Memory B cell (primary cell): ENCODE measurements around the gene FAF2.

ENCODE experiments used
- ATAC-seq: fragments of 150-1000 bp; cut with Tn5 transposase; 2 replicates; pipeline ENCODE4 v1.10.0; 2021; ENCODE audit warnings: low read depth, mild to moderate bottlenecking, moderate library complexity
- DNase-seq, 2 donors: peaks; one replicate each; pipeline ENCODE4 v3.0.0; 2022; ENCODE audit warnings: low spot score in 2 of 2
- H3K27ac Mint-ChIP-seq: one replicate; pipeline ENCODE4 v1.8.0; 2022; ENCODE audit warnings: mild to moderate bottlenecking, moderate library complexity, mixed read lengths
- H3K27me3 Mint-ChIP-seq: one replicate; pipeline ENCODE4 v1.8.0; 2022; ENCODE audit warnings: mixed read lengths
- H3K36me3 Mint-ChIP-seq: one replicate; pipeline ENCODE4 v1.8.0; 2022; ENCODE audit warnings: mild to moderate bottlenecking, mixed read lengths
- H3K4me1 Mint-ChIP-seq: one replicate; pipeline ENCODE4 v1.8.0; 2022; ENCODE audit warnings: mixed read lengths
- H3K4me3 Mint-ChIP-seq: one replicate; pipeline ENCODE4 v1.8.0; 2022; ENCODE audit warnings: mild to moderate bottlenecking, moderate library complexity, mixed read lengths
- H3K9me3 Mint-ChIP-seq: one replicate; pipeline ENCODE4 v1.8.0; 2022; ENCODE audit warnings: mixed read lengths

FAF2 gene

GRCh38 chr5:176413255-176413565 is 35.0 kb upstream of the FAF2 start:
- no peak for DNase-seq
- no peak for ATAC-seq
- peaks cover 6% of the 10 kb centered on the region for H3K36me3 Mint-ChIP-seq
- no peaks in the 10 kb centered on the region for H3K27me3 Mint-ChIP-seq
- peaks cover 20% of the 10 kb centered on the region for H3K4me1 Mint-ChIP-seq
- H3K9me3 Mint-ChIP-seq: no peaks in the 10 kb centered on the region
- no peak overlapping the region for H3K27ac Mint-ChIP-seq
- no peak overlapping the region for H3K4me3 Mint-ChIP-seq

DNA sequence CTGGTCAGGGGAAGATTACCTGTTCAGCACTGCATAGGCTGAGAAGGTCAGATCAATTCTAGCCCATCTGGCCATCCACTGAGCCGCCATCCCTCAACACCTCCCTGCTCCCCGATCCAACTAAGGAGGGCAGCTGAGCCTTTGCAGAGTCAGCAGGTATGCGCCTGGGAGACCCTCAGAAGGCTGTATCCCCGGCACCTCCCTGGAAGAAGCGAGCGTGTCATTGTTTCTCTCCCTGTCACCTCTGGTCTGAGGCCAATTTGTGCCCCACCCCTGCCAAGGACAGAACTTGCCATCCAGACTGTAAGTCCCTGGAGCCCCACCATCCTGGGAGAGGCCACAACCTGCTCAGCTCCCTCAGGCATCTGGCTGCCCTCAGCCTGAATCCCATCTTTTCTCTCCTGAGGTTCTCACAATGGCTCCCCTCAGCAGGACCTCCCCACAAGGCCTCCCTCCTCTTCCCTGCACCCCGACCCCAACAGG is 34.4 kb upstream of the FAF2 start:
- H3K27ac Mint-ChIP-seq: no peak overlapping the region
- no peaks in the 10 kb centered on the region for H3K27me3 Mint-ChIP-seq
- H3K4me3 Mint-ChIP-seq: no peak overlapping the region
- peaks cover 6% of the 10 kb centered on the region for H3K36me3 Mint-ChIP-seq
- ATAC-seq (no peak), DNase-seq (no peak)
- peaks cover 20% of the 10 kb centered on the region for H3K4me1 Mint-ChIP-seq
- H3K9me3 Mint-ChIP-seq: no peaks in the 10 kb centered on the region

GRCh38 chr5:176414704-176415103 is 33.5 kb upstream of the FAF2 start:
- H3K9me3 Mint-ChIP-seq: no peaks in the 10 kb centered on the region
- H3K27me3 Mint-ChIP-seq: no peaks in the 10 kb centered on the region
- DNase-seq: no peak
- no peak overlapping the region for H3K4me3 Mint-ChIP-seq
- ATAC-seq: no peak
- no peak overlapping the region for H3K27ac Mint-ChIP-seq
- peaks cover 6% of the 10 kb centered on the region for H3K36me3 Mint-ChIP-seq
- H3K4me1 Mint-ChIP-seq: peaks cover 20% of the 10 kb centered on the region

DNA sequence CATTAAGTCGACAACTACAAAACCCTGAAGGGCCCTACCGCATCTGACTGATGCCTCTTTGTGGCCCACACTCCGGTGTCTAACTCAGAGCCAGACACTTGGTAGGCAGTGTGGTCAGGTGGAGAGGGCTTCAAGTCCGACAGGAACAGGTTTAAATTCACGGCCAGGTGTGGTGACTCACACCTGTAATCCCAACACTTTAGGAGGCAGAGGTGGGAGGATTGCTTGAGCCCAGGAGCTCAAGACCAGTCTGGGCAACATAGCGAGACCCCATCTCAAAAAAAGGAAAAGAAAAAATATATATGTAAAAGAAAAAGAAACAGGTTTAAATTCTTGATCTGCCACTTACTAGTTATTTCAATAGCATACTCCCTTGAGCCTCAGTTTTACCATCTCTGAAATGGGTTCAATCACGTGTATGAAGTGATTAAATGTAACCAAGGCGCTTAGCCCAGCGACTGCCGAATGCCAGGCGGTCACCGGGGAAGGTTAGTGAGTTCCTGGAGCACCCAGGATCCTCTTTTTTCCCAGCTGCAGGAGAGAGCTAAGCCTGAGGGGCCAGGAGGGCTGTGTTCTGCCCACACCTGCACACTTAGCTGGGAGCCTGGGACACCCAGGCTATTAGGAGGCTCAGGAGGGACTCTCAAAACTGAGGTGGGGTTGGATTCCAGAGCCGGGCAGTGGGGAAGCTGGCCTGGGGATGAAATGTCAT is 32.8 kb upstream of the FAF2 start:
- DNase-seq (peak in 1 of 2 donors; percentile 21), ATAC-seq (no peak)
- H3K4me1 Mint-ChIP-seq: peaks cover 20% of the 10 kb centered on the region

GRCh38 chr5:176415952-176416924 is 31.9 kb upstream of the FAF2 start, which contains the start of gene CLTB:
Gene CLTB, minus strand, starts transcription at chr5:176416539. Its CDS starts 176 bp downstream, at chr5:176416363.
- ATAC-seq: peak; percentile 94
- Mint-ChIP-seq H3K9me3 (no peaks in the 10 kb centered on the region), H3K27ac (peak within 1 kb of the TSS; percentile 35), H3K4me1 (peaks cover 20% of the 10 kb centered on the region), H3K27me3 (no peaks in the 10 kb centered on the region), H3K4me3 (peak within 1 kb of the TSS; percentile 84), H3K36me3 (no peaks in the 10 kb centered on the region)
- peak; percentile 77 to 79 for DNase-seq

More for the DNA sequence above, 32.8 kb upstream of the FAF2 start:
- H3K27me3 Mint-ChIP-seq: no peaks in the 10 kb centered on the region
- no peaks in the 10 kb centered on the region for H3K9me3 Mint-ChIP-seq
- H3K36me3 Mint-ChIP-seq: no peaks in the 10 kb centered on the region
- H3K27ac Mint-ChIP-seq: peak overlapping the region; percentile 35
- H3K4me3 Mint-ChIP-seq: peak overlapping the region; percentile 84

DNA sequence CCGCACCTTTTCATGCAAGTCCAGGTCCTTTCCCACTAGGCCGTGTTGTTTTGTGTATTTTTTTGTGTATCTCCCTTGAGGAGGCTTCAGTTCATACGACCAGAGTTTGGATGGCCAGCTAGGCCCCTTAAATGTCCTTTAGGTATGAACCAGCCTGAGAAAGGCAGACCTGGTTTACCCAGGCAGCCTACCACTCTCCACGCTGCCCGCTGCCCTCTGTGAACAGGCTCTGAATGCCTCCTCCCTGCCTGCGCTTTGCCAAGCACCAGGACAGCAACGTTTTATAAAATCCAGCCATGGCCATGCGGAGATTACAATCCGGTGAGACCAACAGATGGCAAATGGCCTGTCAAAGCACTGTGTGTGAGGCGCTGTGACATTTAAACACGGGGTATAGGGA is 31.2 kb upstream of the FAF2 start:
- H3K4me1 Mint-ChIP-seq: peaks cover 20% of the 10 kb centered on the region
- no peaks in the 10 kb centered on the region for H3K36me3 Mint-ChIP-seq
- H3K27me3 Mint-ChIP-seq: no peaks in the 10 kb centered on the region
- no peak for DNase-seq
- no peaks in the 10 kb centered on the region for H3K9me3 Mint-ChIP-seq
- ATAC-seq: no peak
- H3K27ac Mint-ChIP-seq: no peak overlapping the region
- H3K4me3 Mint-ChIP-seq: peak overlapping the region; percentile 69

- DNase-seq: no peak
- ATAC-seq: no peak
- Mint-ChIP-seq H3K27me3 (peaks cover 1% of the 10 kb centered on the region), H3K36me3 (no peaks in the 10 kb centered on the region), H3K4me3 (no peak overlapping the region), H3K9me3 (no peaks in the 10 kb centered on the region), H3K27ac (no peak overlapping the region), H3K4me1 (peaks cover 20% of the 10 kb centered on the region)
Observed at GRCh38 chr5:176418251-176418650, 29.9 kb upstream of the FAF2 start.

DNA sequence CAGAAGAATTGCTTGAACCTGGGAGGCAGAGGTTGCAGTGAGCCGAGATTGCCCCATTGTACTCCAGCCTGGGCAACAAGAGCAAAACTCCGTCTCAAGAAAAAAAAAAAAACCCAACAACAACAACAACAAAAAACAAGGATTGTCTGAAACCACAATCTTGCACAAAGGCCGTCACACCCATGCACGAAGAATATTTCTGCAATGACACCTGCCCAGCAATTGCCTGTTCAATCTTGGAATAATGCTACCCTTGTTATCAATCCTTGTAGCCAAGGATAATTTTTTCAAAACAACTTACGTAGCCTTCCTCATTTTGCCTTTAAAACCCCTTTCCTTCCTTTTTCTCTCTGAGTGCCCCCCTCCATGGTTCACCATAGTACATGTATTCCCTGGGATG is 28.1 kb upstream of the FAF2 start:
- no peak overlapping the region for H3K27ac Mint-ChIP-seq
- ATAC-seq: no peak

DNA sequence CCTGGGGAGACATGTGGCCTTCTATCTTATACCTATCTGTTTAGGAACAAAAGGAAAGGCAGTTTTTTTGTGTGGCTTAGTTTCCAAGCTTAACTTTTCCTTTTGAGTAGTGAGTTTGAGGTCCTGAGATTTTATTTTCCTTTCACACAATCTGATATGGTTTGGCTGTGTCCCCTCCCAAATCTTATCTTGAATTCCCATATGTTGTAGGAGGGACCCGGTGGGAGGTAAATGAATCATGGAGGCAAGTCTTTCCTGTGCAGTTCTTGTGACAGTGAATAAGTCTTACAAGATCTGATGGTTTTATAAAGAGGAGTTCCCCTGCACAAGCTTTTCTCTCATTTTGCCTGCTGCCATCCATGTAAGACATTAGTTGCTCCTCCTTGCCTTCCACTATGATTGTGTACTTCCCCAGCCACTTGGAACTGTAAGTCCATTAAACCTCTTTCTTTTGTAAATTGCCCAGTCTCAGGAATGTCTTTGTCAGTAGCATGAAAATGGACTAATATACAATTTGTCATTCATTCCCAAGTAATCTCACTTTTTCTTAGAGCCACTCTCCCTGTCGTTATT is 27.1 kb upstream of the FAF2 start:
- H3K27ac Mint-ChIP-seq: no peak overlapping the region
- no peak for ATAC-seq
- DNase-seq: no peak

More for the DNA sequence above, 28.1 kb upstream of the FAF2 start:
- Mint-ChIP-seq H3K36me3 (no peaks in the 10 kb centered on the region), H3K4me3 (no peak overlapping the region), H3K4me1 (peaks cover 7% of the 10 kb centered on the region), H3K27me3 (peaks cover 1% of the 10 kb centered on the region), H3K9me3 (no peaks in the 10 kb centered on the region)
- no peak for DNase-seq

DNA sequence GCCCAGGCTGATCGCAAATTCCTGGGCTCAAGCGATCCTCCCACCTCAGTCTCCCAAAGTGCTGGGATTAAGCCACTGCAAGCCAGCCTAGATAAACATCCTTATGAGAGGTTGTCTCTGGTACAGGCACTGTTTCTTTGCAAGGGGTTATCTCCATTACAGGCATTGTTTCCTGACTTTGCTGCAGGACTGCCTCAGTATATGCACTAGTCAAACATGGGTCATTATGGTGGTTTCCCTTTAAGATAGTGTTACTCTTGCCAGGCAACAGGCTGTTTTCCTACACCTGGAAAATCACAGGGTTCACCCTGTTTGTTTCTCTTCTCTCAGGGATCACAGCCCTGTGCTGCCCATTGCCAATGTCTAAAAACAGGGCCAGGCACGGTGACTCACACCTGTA is 24.0 kb upstream of the FAF2 start:
- H3K4me1 Mint-ChIP-seq: no peaks in the 10 kb centered on the region
- H3K27me3 Mint-ChIP-seq: peaks cover 4% of the 10 kb centered on the region
- no peak overlapping the region for H3K27ac Mint-ChIP-seq
- no peaks in the 10 kb centered on the region for H3K9me3 Mint-ChIP-seq
- H3K4me3 Mint-ChIP-seq: no peak overlapping the region
- no peaks in the 10 kb centered on the region for H3K36me3 Mint-ChIP-seq
- DNase-seq (no peak), ATAC-seq (no peak)

More for the DNA sequence above, 27.1 kb upstream of the FAF2 start:
- H3K4me1 Mint-ChIP-seq: peaks cover 5% of the 10 kb centered on the region
- no peaks in the 10 kb centered on the region for H3K36me3 Mint-ChIP-seq
- peaks cover 1% of the 10 kb centered on the region for H3K27me3 Mint-ChIP-seq
- no peak overlapping the region for H3K4me3 Mint-ChIP-seq
- no peaks in the 10 kb centered on the region for H3K9me3 Mint-ChIP-seq

DNA sequence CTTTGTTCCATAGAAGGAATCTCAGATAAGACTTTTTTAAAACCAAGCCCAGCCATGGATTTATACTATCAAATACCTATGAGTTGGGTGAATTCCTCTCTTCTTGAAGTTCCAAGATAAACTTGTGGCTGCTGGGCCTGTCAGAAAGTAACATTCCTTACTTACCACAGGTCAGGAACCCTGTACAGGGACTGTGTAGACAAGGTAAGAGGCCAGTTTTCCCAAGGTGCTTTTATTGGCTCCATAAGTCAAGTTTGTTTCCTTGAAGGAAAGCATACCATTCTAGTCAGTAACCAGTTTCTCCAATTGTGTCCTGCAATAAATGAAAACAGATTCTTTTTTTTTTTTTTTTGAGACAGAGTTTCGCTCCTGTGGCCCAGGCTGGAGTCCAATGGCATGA is 23.0 kb upstream of the FAF2 start:
- ATAC-seq (no peak), DNase-seq (no peak)
- Mint-ChIP-seq H3K4me1 (no peaks in the 10 kb centered on the region), H3K36me3 (no peaks in the 10 kb centered on the region), H3K27ac (no peak overlapping the region), H3K9me3 (no peaks in the 10 kb centered on the region), H3K27me3 (peaks cover 4% of the 10 kb centered on the region), H3K4me3 (no peak overlapping the region)

GRCh38 chr5:176425791-176426190 is 22.4 kb upstream of the FAF2 start:
- Mint-ChIP-seq H3K4me1 (no peaks in the 10 kb centered on the region), H3K4me3 (no peak overlapping the region), H3K36me3 (no peaks in the 10 kb centered on the region), H3K9me3 (no peaks in the 10 kb centered on the region), H3K27ac (no peak overlapping the region), H3K27me3 (peaks cover 4% of the 10 kb centered on the region)
- no peak for DNase-seq
- no peak for ATAC-seq

- no peak for ATAC-seq
- Mint-ChIP-seq H3K36me3 (no peaks in the 10 kb centered on the region), H3K27me3 (peaks cover 4% of the 10 kb centered on the region), H3K9me3 (no peaks in the 10 kb centered on the region), H3K4me1 (no peaks in the 10 kb centered on the region), H3K27ac (no peak overlapping the region), H3K4me3 (no peak overlapping the region)
- DNase-seq: no peak
Observed at GRCh38 chr5:176426876-176427275, 21.3 kb upstream of the FAF2 start.

GRCh38 chr5:176427971-176428370 is 20.2 kb upstream of the FAF2 start:
- Mint-ChIP-seq H3K36me3 (no peaks in the 10 kb centered on the region), H3K9me3 (no peaks in the 10 kb centered on the region), H3K4me3 (no peak overlapping the region), H3K27ac (no peak overlapping the region), H3K4me1 (no peaks in the 10 kb centered on the region), H3K27me3 (peaks cover 7% of the 10 kb centered on the region)
- DNase-seq (no peak), ATAC-seq (no peak)
